Measurements from ENCODE around the gene CEP295NL. TPM values are rescaled to one million over a fixed set of nuclear protein-coding genes. Genes with fewer than 3 reads are reported as not detected.

CEP295NL gene
- total and polyA plus RNA-seq, 2 of the 13 experiments (the other 11 are each of a cell fraction or from before 2014, with no cell fraction given) = not detected

- TF ChIP-seq ATF2 (CRISPR knock-in tag; IDR thresholded peaks at IDR 0.05) (peak; percentile 99), ZFP62 (CRISPR knock-in tag; IDR thresholded peaks at IDR 0.05) (peak; percentile 98; the same call in 1 of the 2 replicates), ZNF670 (CRISPR knock-in tag; IDR thresholded peaks at IDR 0.05; ENCODE audit: borderline replicate concordance) (peak; percentile 84), FIP1L1 (IDR thresholded peaks at IDR 0.05; ENCODE audit: borderline replicate concordance, insufficient read depth, low read depth, low read length) (no peak), ZBTB39 (CRISPR knock-in tag; IDR thresholded peaks at IDR 0.05) (0 out of 2 replicates have a peak, but pooled peaks have one; percentile 79), ZNF34 (CRISPR knock-in tag; IDR thresholded peaks at IDR 0.05; ENCODE audit: borderline replicate concordance) (peak; percentile 97), GABPB1 (CRISPR knock-in tag; IDR thresholded peaks at IDR 0.05) (peak; percentile 96), HOXD1 (CRISPR knock-in tag; IDR thresholded peaks at IDR 0.05) (peak; percentile 87; the same call in 1 of the 2 replicates), TBL1XR1 (IDR thresholded peaks at IDR 0.05; ENCODE audit: borderline replicate concordance, low read length, partially characterized antibody) (no peak), TFAP4 (IDR thresholded peaks at IDR 0.05; ENCODE audit: borderline replicate concordance, low read depth) (peak; percentile 83; the same call in 1 of the 2 replicates), ZBTB38 (CRISPR knock-in tag; IDR thresholded peaks at IDR 0.05) (peak; percentile 90; the same call in 1 of the 2 replicates), SP1 (IDR thresholded peaks at IDR 0.05) (peak; percentile 85; the same call in 1 of the 2 replicates), SP1 (CRISPR knock-in tag; IDR thresholded peaks at IDR 0.05) (peak; percentile 100), FOSL1 (CRISPR knock-in tag; IDR thresholded peaks at IDR 0.05; ENCODE audit: borderline replicate concordance) (peak; percentile 46; the same call in 1 of the 2 replicates), ZMYM3 (CRISPR knock-in tag; IDR thresholded peaks at IDR 0.05) (peak; percentile 78), NFYB (CRISPR knock-in tag; IDR thresholded peaks at IDR 0.05) (peak; percentile 72), SYNCRIP (IDR thresholded peaks at IDR 0.05; ENCODE audit: insufficient read depth, low read depth, low read length) (no peak), RAD51 (IDR thresholded peaks at IDR 0.05; ENCODE audit: borderline replicate concordance) (peak; percentile 51; the same call in 1 of the 2 replicates)
- TF ChIP-seq, protein P1, sequence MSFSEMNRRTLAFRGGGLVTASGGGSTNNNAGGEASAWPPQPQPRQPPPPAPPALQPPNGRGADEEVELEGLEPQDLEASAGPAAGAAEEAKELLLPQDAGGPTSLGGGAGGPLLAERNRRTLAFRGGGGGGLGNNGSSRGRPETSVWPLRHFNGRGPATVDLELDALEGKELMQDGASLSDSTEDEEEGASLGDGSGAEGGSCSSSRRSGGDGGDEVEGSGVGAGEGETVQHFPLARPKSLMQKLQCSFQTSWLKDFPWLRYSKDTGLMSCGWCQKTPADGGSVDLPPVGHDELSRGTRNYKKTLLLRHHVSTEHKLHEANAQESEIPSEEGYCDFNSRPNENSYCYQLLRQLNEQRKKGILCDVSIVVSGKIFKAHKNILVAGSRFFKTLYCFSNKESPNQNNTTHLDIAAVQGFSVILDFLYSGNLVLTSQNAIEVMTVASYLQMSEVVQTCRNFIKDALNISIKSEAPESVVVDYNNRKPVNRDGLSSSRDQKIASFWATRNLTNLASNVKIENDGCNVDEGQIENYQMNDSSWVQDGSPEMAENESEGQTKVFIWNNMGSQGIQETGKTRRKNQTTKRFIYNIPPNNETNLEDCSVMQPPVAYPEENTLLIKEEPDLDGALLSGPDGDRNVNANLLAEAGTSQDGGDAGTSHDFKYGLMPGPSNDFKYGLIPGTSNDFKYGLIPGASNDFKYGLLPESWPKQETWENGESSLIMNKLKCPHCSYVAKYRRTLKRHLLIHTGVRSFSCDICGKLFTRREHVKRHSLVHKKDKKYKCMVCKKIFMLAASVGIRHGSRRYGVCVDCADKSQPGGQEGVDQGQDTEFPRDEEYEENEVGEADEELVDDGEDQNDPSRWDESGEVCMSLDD (CRISPR knock-in tag; IDR thresholded peaks at IDR 0.05; ENCODE audit: borderline replicate concordance) = 0 out of 2 replicates have a peak, but pooled peaks have one; percentile 34
- TF ChIP-seq, protein P2, sequence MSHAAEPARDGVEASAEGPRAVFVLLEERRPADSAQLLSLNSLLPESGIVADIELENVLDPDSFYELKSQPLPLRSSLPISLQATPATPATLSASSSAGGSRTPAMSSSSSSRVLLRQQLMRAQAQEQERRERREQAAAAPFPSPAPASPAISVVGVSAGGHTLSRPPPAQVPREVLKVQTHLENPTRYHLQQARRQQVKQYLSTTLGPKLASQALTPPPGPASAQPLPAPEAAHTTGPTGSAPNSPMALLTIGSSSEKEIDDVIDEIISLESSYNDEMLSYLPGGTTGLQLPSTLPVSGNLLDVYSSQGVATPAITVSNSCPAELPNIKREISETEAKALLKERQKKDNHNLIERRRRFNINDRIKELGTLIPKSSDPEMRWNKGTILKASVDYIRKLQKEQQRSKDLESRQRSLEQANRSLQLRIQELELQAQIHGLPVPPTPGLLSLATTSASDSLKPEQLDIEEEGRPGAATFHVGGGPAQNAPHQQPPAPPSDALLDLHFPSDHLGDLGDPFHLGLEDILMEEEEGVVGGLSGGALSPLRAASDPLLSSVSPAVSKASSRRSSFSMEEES (CRISPR knock-in tag; IDR thresholded peaks at IDR 0.05) = peak; percentile 99
Measured at GRCh38 chr17:78840780-78841611, 62.0 kb downstream of the CEP295NL start, which contains the start of gene USP36 (continued).

Data from HepG2 (cell line).